Lung (tissue), 12 donors: Measurements from ENCODE around the gene REXO5. TPM values are rescaled to one million over a fixed set of nuclear protein-coding genes. Genes with fewer than 3 reads are reported as not detected.

Experiments used
- ATAC-seq: fragments of 200-7000 bp; cut with Tn5 transposase; one replicate; pipeline ENCODE4 v1.9.1; 2020; ENCODE audit warnings: moderate number of reproducible peaks; ENCODE audit not compliant: insufficient read depth, low FRiP score
- DNase-seq, 3 donors: peaks; one replicate each; pipeline ENCODE4 v3.0.0-alpha.2; 2013 to 2017
- H3K27ac ChIP-seq, 2 donors: one replicate each; pipeline ENCODE4 v1.5.1; 2013; ENCODE audit warnings: mild to moderate bottlenecking in 2 of 2, moderate library complexity in 2 of 2, control low read depth in 1 of 2, inconsistent platforms in 1 of 2, low read depth in 1 of 2, low read length in 1 of 2
- H3K27me3 ChIP-seq, 3 donors: one replicate each; pipeline ENCODE4 v1.5.1; 2013; ENCODE audit warnings: low read length in 2 of 3; ENCODE audit not compliant: control insufficient read depth in 3 of 3, insufficient read depth in 3 of 3
- H3K36me3 ChIP-seq, 4 donors: one replicate each; pipeline ENCODE4 v1.5.1; 2013; ENCODE audit warnings: low read length in 4 of 4, mild to moderate bottlenecking in 1 of 4, moderate library complexity in 1 of 4; ENCODE audit not compliant: control insufficient read depth in 4 of 4, insufficient read depth in 4 of 4
- H3K4me1 ChIP-seq, 5 donors: one replicate each; pipeline ENCODE4 v1.5.1; 2013; ENCODE audit warnings: low read length in 5 of 5, mild to moderate bottlenecking in 2 of 5, moderate library complexity in 1 of 5; ENCODE audit not compliant: control insufficient read depth in 5 of 5, insufficient read depth in 5 of 5
- H3K4me3 ChIP-seq: one replicate; pipeline ENCODE4 v1.5.1; 2013; ENCODE audit warnings: mild to moderate bottlenecking, control low read depth, moderate library complexity
- H3K9ac ChIP-seq, 2 donors: one replicate each; pipeline ENCODE4 v1.5.1; 2013; ENCODE audit warnings: low read length in 2 of 2, control low read depth in 1 of 2; ENCODE audit not compliant: insufficient read depth in 1 of 2
- H3K9me3 ChIP-seq, 4 donors: one replicate each; pipeline ENCODE4 v1.5.1; 2013; ENCODE audit warnings: low read length in 3 of 4, mild to moderate bottlenecking in 1 of 4, moderate library complexity in 1 of 4; ENCODE audit not compliant: control insufficient read depth in 4 of 4, insufficient read depth in 3 of 4
- CTCF ChIP-seq: IDR thresholded peaks from 2 replicates; pipeline ENCODE4 v1.5.1; 2012; ENCODE audit warnings: mild to moderate bottlenecking; ENCODE audit errors: control extremely low read depth, extremely low read depth
- WGBS, 2 donors: extraction: QIAGEN DNeasy Blood & Tissue Kit; methylation state at CpG; one replicate each; pipeline ENCODE4 v1.1.7; 2013; 5-methylcytosine and 5-hydroxymethylcytosine counted together
- polyA plus RNA-seq, 2 donors: library from polyadenylated mRNA; stranded (reverse); fragments of 200-250 nt; gene quantifications; one replicate each; pipeline ENCODE4 v1.2.1, GENCODE V29; 2013
- total RNA-seq, 2 donors: library from RNA; depleted of rRNA in 1 of 2; stranded (reverse); fragments of >200 nt in 1 of 2; gene quantifications; one replicate each; pipeline ENCODE4 v1.2.1, GENCODE V29; 2014 to 2021
- donor health status: control.
- donor health status: control.
- donor health status: Bipolar disorder and iron deficiency.
- donor health status: healthy.
- donor health status: DM: yes; HTN: yes; CAD: no.

REXO5 gene
- total and polyA plus RNA-seq, 4 donors = 0.73 to 6.3 (median 1.8) TPM

GRCh38 chr16:20846030-20846429, 39.7 kb downstream of the REXO5 start:
- peaks cover 0 to 24% (median 5%) of the 10 kb centered on the region in 4 donors for H3K36me3 ChIP-seq
- H3K9me3 ChIP-seq = no peaks in the 10 kb centered on the region
- DNase-seq = no peak
- H3K27me3 ChIP-seq = no peaks in the 10 kb centered on the region
- no peak overlapping the region for H3K9ac ChIP-seq
- H3K4me3 ChIP-seq = no peak overlapping the region
- H3K4me1 ChIP-seq = peaks cover 2 to 9% (median 6%) of the 10 kb centered on the region in 5 donors
- TF ChIP-seq CTCF = no peak
- 94 to 96% methylated on average over 6 of the region's 6 CpGs for WGBS, 2 donors
- no peak overlapping the region for H3K27ac ChIP-seq
- no peak for ATAC-seq

GRCh38 chr16:20846551-20846950, 40.2 kb downstream of the REXO5 start:
- DNase-seq (no peak), ATAC-seq (no peak)
- no peaks in the 10 kb centered on the region for H3K27me3 ChIP-seq
- no peaks in the 10 kb centered on the region for H3K9me3 ChIP-seq
- no peak overlapping the region for H3K9ac ChIP-seq
- H3K4me1 ChIP-seq = peaks cover 3 to 13% (median 6%) of the 10 kb centered on the region in 5 donors
- no peak for TF ChIP-seq CTCF
- H3K4me3 ChIP-seq = no peak overlapping the region
- peaks cover 0 to 24% (median 5%) of the 10 kb centered on the region in 4 donors for H3K36me3 ChIP-seq
- no peak overlapping the region for H3K27ac ChIP-seq

GRCh38 chr16:20847550-20847949, 41.2 kb downstream of the REXO5 start:
- no peak overlapping the region for H3K9ac ChIP-seq
- WGBS, 2 donors = 41 to 91% methylated on average over 2 of the region's 2 CpGs
- H3K9me3 ChIP-seq = no peaks in the 10 kb centered on the region
- peaks cover 0 to 20% (median 5%) of the 10 kb centered on the region in 4 donors for H3K36me3 ChIP-seq
- no peak for TF ChIP-seq CTCF
- no peak overlapping the region for H3K27ac ChIP-seq
- no peak overlapping the region for H3K4me3 ChIP-seq
- H3K27me3 ChIP-seq = no peaks in the 10 kb centered on the region
- DNase-seq = no peak
- ATAC-seq = no peak
- peaks cover 3 to 19% (median 6%) of the 10 kb centered on the region in 5 donors for H3K4me1 ChIP-seq
